ENCODE results near the gene TAB2.

DNA sequence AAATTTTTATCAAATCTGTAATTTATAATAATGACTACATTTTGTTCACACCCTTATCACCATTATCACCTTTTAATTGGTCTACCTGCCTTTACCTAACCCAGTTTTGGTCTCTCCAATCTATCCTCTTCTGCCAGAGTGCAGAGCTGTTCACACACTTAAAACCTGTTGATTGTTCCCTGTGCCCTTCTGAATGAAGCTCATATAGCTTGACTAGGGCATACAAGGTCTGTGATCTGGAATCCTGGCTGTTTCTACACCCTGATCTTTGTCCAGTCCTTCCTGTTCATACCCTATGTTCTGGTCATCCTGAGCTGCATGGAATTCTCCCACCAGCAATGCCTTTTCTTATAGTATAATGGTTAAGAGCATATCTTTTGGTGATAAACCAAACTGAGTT is 53.6 kb downstream of the TAB2 start:
- TF ChIP-seq KDM1A (IDR thresholded peaks at IDR 0.05; ENCODE audit: borderline replicate concordance, low read length) = no peak
- TF ChIP-seq, protein P1, sequence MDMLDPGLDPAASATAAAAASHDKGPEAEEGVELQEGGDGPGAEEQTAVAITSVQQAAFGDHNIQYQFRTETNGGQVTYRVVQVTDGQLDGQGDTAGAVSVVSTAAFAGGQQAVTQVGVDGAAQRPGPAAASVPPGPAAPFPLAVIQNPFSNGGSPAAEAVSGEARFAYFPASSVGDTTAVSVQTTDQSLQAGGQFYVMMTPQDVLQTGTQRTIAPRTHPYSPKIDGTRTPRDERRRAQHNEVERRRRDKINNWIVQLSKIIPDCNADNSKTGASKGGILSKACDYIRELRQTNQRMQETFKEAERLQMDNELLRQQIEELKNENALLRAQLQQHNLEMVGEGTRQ (IDR thresholded peaks at IDR 0.05; ENCODE audit: low read length) = no peak
